ENCODE results near the gene KRTAP7-1. TPM values are rescaled to one million over a fixed set of nuclear protein-coding genes. Genes with fewer than 3 reads are reported as not detected.

Gene KRTAP7-1
- total RNA-seq, 1 donor from 2014 or later = not detected

DNA sequence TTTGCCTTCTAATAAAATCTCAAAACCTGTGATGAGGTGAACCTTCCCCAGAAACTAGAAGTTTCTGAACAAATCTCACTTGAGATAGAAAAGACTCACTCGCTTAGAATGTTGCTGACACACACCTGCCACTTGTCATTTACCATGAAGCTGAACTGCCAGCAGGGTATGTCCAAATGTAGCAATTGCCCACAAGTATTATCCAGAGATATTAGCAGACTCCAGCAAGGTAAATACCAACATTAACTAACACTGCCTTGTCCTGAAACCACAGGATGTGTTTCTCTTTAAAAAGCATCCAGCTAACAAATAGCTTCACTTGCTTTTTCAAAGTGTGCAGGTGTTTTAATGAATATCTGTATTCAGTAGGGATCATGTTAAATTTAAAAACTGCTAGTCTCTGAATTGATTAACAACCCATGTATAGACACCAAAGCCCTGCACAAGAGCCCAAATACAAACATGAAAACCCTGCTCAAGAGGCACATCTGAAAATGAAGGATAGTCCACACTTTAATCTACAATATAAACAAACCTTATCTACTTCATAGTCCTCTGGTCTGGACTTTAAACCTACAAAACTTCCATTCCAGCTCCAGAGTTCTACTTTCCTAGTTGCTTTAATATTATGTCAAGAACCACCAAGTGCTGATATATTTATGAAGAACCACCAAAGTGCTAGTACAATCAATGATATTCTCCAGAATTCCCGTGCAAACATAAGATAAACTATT lies 35.8 kb downstream of the KRTAP7-1 start:
- no peak overlapping the region for H3K4me3 ChIP-seq (ENCODE audit: low read depth, low read length)
- H3K27me3 ChIP-seq (ENCODE audit: control insufficient read depth, insufficient read depth, low read length) = no peaks in the 10 kb centered on the region
- TF ChIP-seq, protein P1, sequence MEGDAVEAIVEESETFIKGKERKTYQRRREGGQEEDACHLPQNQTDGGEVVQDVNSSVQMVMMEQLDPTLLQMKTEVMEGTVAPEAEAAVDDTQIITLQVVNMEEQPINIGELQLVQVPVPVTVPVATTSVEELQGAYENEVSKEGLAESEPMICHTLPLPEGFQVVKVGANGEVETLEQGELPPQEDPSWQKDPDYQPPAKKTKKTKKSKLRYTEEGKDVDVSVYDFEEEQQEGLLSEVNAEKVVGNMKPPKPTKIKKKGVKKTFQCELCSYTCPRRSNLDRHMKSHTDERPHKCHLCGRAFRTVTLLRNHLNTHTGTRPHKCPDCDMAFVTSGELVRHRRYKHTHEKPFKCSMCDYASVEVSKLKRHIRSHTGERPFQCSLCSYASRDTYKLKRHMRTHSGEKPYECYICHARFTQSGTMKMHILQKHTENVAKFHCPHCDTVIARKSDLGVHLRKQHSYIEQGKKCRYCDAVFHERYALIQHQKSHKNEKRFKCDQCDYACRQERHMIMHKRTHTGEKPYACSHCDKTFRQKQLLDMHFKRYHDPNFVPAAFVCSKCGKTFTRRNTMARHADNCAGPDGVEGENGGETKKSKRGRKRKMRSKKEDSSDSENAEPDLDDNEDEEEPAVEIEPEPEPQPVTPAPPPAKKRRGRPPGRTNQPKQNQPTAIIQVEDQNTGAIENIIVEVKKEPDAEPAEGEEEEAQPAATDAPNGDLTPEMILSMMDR (IDR thresholded peaks at IDR 0.05; ENCODE audit: insufficient read depth, low read length, poor library complexity, severe bottlenecking) = no peak
- H3K36me3 ChIP-seq (ENCODE audit: control insufficient read depth, insufficient read depth, low read length) = no peaks in the 10 kb centered on the region
- no peak for DNase-seq (ENCODE audit: low read depth)

DNA sequence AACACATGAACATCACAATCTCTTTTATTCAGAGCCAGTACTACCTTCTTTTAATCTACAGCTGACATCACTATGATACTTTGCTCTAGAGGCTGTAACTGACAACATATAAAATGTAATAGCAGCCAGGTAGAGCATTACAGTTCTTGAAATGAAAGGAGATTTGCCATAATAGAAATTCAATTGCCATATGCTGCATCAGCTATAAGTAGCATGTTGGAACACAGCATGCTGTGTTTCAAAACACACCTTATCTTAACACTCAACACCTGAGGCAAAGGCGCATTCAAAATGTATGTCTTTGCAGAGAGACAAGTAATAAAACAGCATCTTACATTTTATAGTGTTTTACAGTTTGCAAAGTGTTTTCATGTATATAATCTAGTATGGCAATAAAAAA lies 50.3 kb downstream of the KRTAP7-1 start:
- no peaks in the 10 kb centered on the region for H3K27me3 ChIP-seq (ENCODE audit: control insufficient read depth, insufficient read depth, low read length)
- TF ChIP-seq, protein P1 (IDR thresholded peaks at IDR 0.05; ENCODE audit: insufficient read depth, low read length, poor library complexity, severe bottlenecking) = no peak

More for the DNA sequence above, 50.3 kb downstream of the KRTAP7-1 start:
- DNase-seq (ENCODE audit: low read depth) = no peak
- Histone ChIP-seq H3K4me3 (ENCODE audit: low read depth, low read length) (no peak overlapping the region), H3K36me3 (ENCODE audit: control insufficient read depth, insufficient read depth, low read length) (no peaks in the 10 kb centered on the region)

Other genes starting within 250 kb of the KRTAP7-1 start
- not detected in 2 replicates for gene KRTAP22-2, start 239.4 kb downstream of the KRTAP7-1 start, total RNA-seq
- not detected in 2 replicates for gene KRTAP6-3, start 237.3 kb downstream of the KRTAP7-1 start, total RNA-seq
- not detected in 2 replicates for gene KRTAP6-2, start 230.9 kb downstream of the KRTAP7-1 start, total RNA-seq
- gene KRTAP22-1, start 228.7 kb downstream of the KRTAP7-1 start, total RNA-seq = not detected in 2 replicates
- not detected in 2 replicates for gene KRTAP6-1, start 215.8 kb downstream of the KRTAP7-1 start, total RNA-seq
- gene KRTAP20-1, start 213.3 kb downstream of the KRTAP7-1 start, total RNA-seq = not detected in 2 replicates
- gene KRTAP20-4, start 209.1 kb downstream of the KRTAP7-1 start, total RNA-seq = not detected in 2 replicates
- gene KRTAP20-2, start 194.6 kb downstream of the KRTAP7-1 start, total RNA-seq = not detected in 2 replicates
- gene KRTAP20-3, start 186.9 kb downstream of the KRTAP7-1 start, total RNA-seq = not detected in 2 replicates
- not detected in 2 replicates for gene KRTAP21-3, start 111.0 kb downstream of the KRTAP7-1 start, total RNA-seq
- not detected in 2 replicates for gene KRTAP21-2, start 82.5 kb downstream of the KRTAP7-1 start, total RNA-seq
- not detected in 2 replicates for gene KRTAP21-1, start 74.3 kb downstream of the KRTAP7-1 start, total RNA-seq
- gene KRTAP8-1, start 16.5 kb downstream of the KRTAP7-1 start, total RNA-seq = not detected in 2 replicates
- not detected in 2 replicates for gene KRTAP11-1, start 51.8 kb upstream of the KRTAP7-1 start, total RNA-seq
- gene KRTAP19-8, start 208.7 kb upstream of the KRTAP7-1 start, total RNA-seq = not detected in 2 replicates